AG09309 (cell line): ENCODE data around the gene DYDC2.

ENCODE experiments used
- DNase-seq: peaks from one replicate; pipeline ENCODE4 v3.0.0-alpha.2; 2010; ENCODE audit warnings: low read depth
- H3K4me3 ChIP-seq: 2 replicates; pipeline ENCODE4 v1.5.1; 2011; ENCODE audit warnings: mild to moderate bottlenecking, low read depth, low read length, moderate library complexity; ENCODE audit not compliant: control insufficient read depth
- TF ChIP-seq, protein P1 (sequence below): IDR thresholded peaks from 2 replicates; pipeline ENCODE4 v1.5.1; 2011; ENCODE audit warnings: mild to moderate bottlenecking, low read depth, low read length, inconsistent platforms; ENCODE audit not compliant: insufficient read depth, control insufficient read depth; ENCODE audit errors: missing control alignments

Gene DYDC2, protein sequence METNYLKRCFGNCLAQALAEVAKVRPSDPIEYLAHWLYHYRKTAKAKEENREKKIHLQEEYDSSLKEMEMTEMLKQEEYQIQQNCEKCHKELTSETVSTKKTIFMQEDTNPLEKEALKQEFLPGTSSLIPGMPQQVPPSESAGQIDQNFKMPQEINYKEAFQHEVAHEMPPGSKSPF

DNA sequence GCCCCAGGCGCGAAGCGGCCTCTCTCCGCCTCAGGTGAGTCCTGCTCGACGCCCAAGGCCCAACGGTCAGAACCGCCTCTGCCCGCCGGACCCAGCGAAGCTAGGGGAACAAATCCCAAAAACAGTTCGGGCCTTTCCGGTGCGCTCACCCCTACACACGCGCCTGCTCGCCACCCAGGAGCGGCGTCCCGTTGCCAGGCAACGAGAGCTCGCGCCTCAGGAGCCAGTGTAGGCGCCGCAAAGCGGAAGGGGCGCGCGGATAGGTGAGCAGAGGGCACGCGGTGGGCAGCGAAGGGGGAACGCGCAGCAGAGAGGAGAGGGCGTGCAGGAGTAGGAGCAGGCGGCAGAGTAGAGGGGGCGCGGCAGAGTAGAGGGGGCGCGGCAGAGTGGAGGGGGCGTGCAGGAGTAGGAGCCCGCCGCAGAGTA, at the start of gene DYDC2, which contains the start of gene DYDC1:
Gene DYDC2, plus strand, starts transcription at position 219 of the 426 bp plus-strand sequence. CDS start 5,663 bp downstream, outside the sequence.
Gene DYDC1, minus strand, starts transcription at position 193 of the 426 bp plus-strand sequence. CDS start 4,154 bp downstream, outside the sequence.
- TF ChIP-seq, protein P1, sequence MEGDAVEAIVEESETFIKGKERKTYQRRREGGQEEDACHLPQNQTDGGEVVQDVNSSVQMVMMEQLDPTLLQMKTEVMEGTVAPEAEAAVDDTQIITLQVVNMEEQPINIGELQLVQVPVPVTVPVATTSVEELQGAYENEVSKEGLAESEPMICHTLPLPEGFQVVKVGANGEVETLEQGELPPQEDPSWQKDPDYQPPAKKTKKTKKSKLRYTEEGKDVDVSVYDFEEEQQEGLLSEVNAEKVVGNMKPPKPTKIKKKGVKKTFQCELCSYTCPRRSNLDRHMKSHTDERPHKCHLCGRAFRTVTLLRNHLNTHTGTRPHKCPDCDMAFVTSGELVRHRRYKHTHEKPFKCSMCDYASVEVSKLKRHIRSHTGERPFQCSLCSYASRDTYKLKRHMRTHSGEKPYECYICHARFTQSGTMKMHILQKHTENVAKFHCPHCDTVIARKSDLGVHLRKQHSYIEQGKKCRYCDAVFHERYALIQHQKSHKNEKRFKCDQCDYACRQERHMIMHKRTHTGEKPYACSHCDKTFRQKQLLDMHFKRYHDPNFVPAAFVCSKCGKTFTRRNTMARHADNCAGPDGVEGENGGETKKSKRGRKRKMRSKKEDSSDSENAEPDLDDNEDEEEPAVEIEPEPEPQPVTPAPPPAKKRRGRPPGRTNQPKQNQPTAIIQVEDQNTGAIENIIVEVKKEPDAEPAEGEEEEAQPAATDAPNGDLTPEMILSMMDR, result no peak
- H3K4me3 ChIP-seq, result no peak within 1 kb of the TSS
- no peak for DNase-seq

GRCh38 chr10:80313523-80313922, 43.1 kb upstream of the DYDC2 start:
- H3K4me3 ChIP-seq, result no peak overlapping the region
- DNase-seq, result no peak
- TF ChIP-seq, protein P1, result no peak

DNA sequence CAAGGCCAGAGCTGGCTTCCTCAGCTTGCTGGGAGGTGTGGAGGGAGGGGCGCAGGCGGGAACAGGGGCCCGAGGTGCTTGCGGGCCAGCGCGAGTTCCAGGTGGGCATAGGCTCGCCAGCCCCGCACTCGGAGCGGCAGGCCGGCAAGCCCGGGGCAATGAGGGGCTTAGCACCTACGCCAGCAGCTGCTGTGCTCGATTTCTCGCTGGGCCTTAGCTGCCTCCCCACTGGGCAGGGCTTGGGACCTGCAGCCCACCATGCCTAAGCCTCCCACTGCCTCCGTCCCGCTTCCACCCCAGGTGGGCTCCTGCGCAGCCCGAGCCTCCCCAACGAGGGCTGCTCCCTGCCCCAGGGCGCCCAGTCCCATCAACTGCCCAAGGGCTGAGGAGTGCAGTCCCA, 41.2 kb upstream of the DYDC2 start:
- no peak overlapping the region for H3K4me3 ChIP-seq
- no peak for DNase-seq
- TF ChIP-seq, protein P1, result no peak

GRCh38 chr10:80318742-80319141, 37.8 kb upstream of the DYDC2 start:
- DNase-seq, result no peak
- H3K4me3 ChIP-seq, result no peak overlapping the region
- TF ChIP-seq, protein P1, result no peak

DNA sequence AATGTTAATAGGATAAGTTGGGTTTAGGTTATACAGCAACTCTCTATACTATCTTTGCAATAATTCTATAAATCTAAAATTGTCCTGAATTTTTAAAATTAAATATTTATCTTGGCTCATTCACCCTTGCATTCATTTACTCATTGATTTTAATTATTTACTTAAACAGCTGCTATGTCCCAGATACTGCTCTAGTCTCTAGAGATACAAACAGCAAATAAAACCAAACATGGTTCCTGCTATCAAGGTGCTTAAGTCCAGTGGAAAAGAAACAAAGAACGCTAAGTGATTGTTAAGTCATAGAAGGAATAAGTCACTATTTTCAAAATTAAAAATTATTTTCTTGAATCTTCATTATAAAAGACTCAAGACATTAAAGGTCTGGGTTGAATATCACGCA, 37.3 kb upstream of the DYDC2 start:
- no peak overlapping the region for H3K4me3 ChIP-seq
- TF ChIP-seq, protein P1, result no peak
- DNase-seq, result no peak

- TF ChIP-seq, protein P1, result no peak
- no peak overlapping the region for H3K4me3 ChIP-seq
- no peak for DNase-seq
Measured at GRCh38 chr10:80319725-80320290, 36.8 kb upstream of the DYDC2 start.
